HUES64 (cell line): ENCODE results near the gene ATP2B3.

Experiments
- H3K27ac ChIP-seq: 2 replicates; pipeline ENCODE4 v1.7.0; 2013; ENCODE audit warnings: low read depth, low read length, inconsistent platforms
- H3K27me3 ChIP-seq: 2 replicates; pipeline ENCODE4 v1.6.1; 2013; ENCODE audit warnings: mild to moderate bottlenecking, low read length; ENCODE audit not compliant: insufficient read depth
- H3K36me3 ChIP-seq: 2 replicates; pipeline ENCODE4 v1.6.1; 2013; ENCODE audit warnings: mild to moderate bottlenecking, low read length; ENCODE audit not compliant: insufficient read depth
- H3K4me1 ChIP-seq: 2 replicates; pipeline ENCODE4 v1.6.1; 2013; ENCODE audit warnings: mild to moderate bottlenecking, low read length, moderate library complexity; ENCODE audit not compliant: insufficient read depth
- H3K4me3 ChIP-seq: 2 replicates; pipeline ENCODE4 v1.5.1; 2013; ENCODE audit warnings: mild to moderate bottlenecking, low read length, moderate library complexity
- H3K9ac ChIP-seq: 2 replicates; pipeline ENCODE4 v1.6.1; 2013; ENCODE audit warnings: mild to moderate bottlenecking, low read depth, low read length
- H3K9me3 ChIP-seq: 2 replicates; pipeline ENCODE4 v1.6.1; 2013; ENCODE audit warnings: low read depth, low read length; ENCODE audit not compliant: insufficient read depth
- WGBS: fragments of 150-250, 120-280 bp; methylation state at CpG from one replicate; pipeline ENCODE4 v1.1.7; 2013; ENCODE audit warnings: missing lambda C conversion rate; 5-methylcytosine and 5-hydroxymethylcytosine counted together

Gene ATP2B3

GRCh38 chrX:153476666-153477363 is 40.6 kb upstream of the ATP2B3 start:
- Histone ChIP-seq H3K9ac (no peak overlapping the region), H3K27me3 (peaks cover 27% of the 10 kb centered on the region), H3K36me3 (no peaks in the 10 kb centered on the region), H3K9me3 (no peaks in the 10 kb centered on the region), H3K27ac (no peak overlapping the region), H3K4me3 (no peak overlapping the region), H3K4me1 (0 out of 2 replicates have a peak, but pooled peaks cover 5% of the 10 kb centered on the region)
- 73% methylated on average over 13 of the region's 16 CpGs for WGBS

DNA sequence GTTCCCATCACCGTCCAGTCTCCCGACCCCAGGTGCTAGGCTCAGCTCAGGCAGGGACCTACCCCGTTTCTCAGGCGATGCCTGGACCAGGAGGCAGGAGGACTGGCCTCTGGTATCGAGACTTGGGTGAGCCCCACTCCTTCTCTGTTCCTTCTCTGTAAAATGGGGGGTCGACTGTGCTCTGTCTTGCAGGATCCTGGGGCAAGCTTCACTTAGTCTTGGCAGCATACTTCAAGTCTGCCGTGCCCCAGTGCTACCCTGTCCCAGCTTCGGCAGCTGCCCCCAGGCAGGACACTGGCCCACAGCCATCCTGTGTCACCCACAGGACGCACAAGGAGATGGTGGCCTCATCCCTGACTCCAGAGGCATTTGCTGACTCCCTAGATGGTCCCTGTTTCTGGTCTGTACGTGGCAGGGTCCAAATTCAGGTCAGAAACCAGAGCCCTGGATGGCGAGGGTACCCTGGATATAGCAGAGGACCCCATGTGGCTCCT is 40.0 kb upstream of the ATP2B3 start:
- Histone ChIP-seq H3K27me3 (peaks cover 27% of the 10 kb centered on the region), H3K9ac (no peak overlapping the region), H3K36me3 (no peaks in the 10 kb centered on the region), H3K4me1 (0 out of 2 replicates have a peak, but pooled peaks cover 5% of the 10 kb centered on the region), H3K27ac (no peak overlapping the region), H3K9me3 (no peaks in the 10 kb centered on the region), H3K4me3 (no peak overlapping the region)
- 67% methylated on average over 11 of the region's 11 CpGs for WGBS

GRCh38 chrX:153477901-153478300 is 39.5 kb upstream of the ATP2B3 start:
- Histone ChIP-seq H3K9ac (no peak overlapping the region), H3K4me1 (0 out of 2 replicates have a peak, but pooled peaks cover 5% of the 10 kb centered on the region), H3K4me3 (no peak overlapping the region), H3K27me3 (peaks cover 27% of the 10 kb centered on the region), H3K36me3 (no peaks in the 10 kb centered on the region), H3K9me3 (no peaks in the 10 kb centered on the region), H3K27ac (no peak overlapping the region)
- 86% methylated on average over 9 of the region's 9 CpGs for WGBS

DNA sequence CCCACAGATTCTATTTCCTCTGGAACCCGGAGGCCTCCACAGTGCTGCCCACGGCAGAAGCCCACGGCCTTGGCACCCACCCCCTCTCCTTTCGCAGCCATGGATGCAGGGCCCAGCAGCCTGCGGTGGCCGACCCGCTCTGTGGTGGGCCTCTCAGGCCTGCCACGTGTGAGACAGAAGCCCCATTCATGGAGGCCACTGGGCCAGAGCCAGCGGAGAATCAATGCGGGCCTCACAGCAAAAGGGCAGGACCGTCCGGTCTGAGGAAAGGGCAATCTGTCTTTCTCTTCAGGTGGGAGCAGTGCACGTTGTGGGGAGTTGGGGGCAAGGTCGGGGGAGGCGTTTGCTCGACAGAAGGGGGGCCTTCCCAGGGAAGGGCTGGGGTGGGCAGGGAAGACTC is 38.7 kb upstream of the ATP2B3 start:
- no peak overlapping the region for H3K4me3 ChIP-seq
- H3K27ac ChIP-seq: no peak overlapping the region
- H3K36me3 ChIP-seq: no peaks in the 10 kb centered on the region
- WGBS: 87% methylated on average over 16 of the region's 16 CpGs
- H3K4me1 ChIP-seq: 0 out of 2 replicates have a peak, but pooled peaks cover 5% of the 10 kb centered on the region
- H3K9ac ChIP-seq: no peak overlapping the region
- H3K27me3 ChIP-seq: peaks cover 26% of the 10 kb centered on the region
- no peaks in the 10 kb centered on the region for H3K9me3 ChIP-seq

DNA sequence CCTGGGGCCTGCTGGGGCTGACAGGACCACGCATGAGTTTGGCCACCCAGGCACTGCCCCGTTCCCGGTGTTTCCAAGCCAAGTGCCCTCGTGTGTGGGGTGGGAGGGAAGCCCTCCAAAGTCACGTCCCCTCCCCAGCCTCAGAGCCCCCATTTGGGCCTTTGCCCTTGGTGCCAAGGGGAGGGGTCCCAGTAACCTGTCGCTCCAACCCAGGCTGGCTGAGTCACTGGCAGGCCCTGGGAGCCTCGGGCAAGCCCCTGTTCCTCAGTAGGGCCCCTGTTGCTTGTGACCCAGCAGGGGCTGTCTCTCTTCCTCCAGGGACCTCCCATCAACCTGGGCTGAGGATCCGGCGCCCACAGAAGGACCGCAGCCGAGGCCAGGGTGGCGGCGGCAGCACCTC is 36.4 kb upstream of the ATP2B3 start:
- peaks cover 5% of the 10 kb centered on the region for H3K27me3 ChIP-seq
- WGBS: 96% methylated on average over 9 of the region's 13 CpGs
- 0 out of 2 replicates have a peak, but pooled peaks cover 5% of the 10 kb centered on the region for H3K4me1 ChIP-seq
- no peaks in the 10 kb centered on the region for H3K36me3 ChIP-seq
- H3K27ac ChIP-seq: no peak overlapping the region
- H3K9ac ChIP-seq: no peak overlapping the region
- no peak overlapping the region for H3K4me3 ChIP-seq
- H3K9me3 ChIP-seq: no peaks in the 10 kb centered on the region

- H3K36me3 ChIP-seq: no peaks in the 10 kb centered on the region
- H3K9ac ChIP-seq: no peak overlapping the region
- 0 out of 2 replicates have a peak, but pooled peaks cover 2% of the 10 kb centered on the region for H3K4me1 ChIP-seq
- no peaks in the 10 kb centered on the region for H3K27me3 ChIP-seq
- H3K9me3 ChIP-seq: no peaks in the 10 kb centered on the region
- H3K4me3 ChIP-seq: no peak overlapping the region
- no peak overlapping the region for H3K27ac ChIP-seq
- 72% methylated on average over 23 of the region's 23 CpGs for WGBS
These were observed 34.9 kb upstream of the ATP2B3 start for GRCh38 chrX:153482376-153483015.

DNA sequence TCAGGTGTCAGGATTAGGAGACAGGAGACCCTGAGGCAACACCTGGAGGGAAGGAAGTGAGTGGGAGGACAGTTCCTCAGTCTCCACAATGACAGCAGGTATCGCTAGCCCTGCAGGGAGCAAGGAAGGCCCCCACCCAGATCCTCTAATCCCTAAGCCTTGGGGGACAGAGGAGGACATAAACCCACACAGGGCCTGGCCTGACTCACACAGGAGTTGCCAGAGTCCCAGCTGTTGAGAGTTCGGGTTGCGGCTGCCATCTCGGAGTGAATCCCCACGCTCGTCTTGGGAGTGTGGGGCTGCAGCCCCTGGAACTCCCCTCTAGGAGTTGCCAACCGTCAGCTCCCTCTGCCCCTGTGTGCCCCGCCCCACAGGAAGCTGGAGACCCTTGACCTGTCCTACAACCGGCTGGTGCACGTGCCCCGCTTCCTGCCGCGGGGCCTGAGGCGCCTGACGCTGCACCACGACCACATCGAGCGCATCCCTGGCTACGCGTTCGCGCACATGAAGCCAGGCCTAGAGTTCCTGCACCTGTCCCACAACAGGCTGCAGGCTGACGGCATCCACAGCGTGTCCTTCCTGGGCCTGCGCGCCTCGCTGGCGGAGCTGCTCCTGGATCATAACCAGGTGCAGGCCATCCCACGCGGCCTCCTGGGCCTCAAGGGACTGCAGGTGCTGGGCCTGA is 31.9 kb upstream of the ATP2B3 start:
- Histone ChIP-seq H3K36me3 (no peaks in the 10 kb centered on the region), H3K27ac (no peak overlapping the region), H3K4me1 (no peaks in the 10 kb centered on the region), H3K4me3 (no peak overlapping the region), H3K9ac (no peak overlapping the region), H3K27me3 (no peaks in the 10 kb centered on the region), H3K9me3 (no peaks in the 10 kb centered on the region)
- WGBS: 86% methylated on average over 30 of the region's 30 CpGs

GRCh38 chrX:153486171-153486570 is 31.3 kb upstream of the ATP2B3 start:
- no peaks in the 10 kb centered on the region for H3K9me3 ChIP-seq
- 92% methylated on average over 10 of the region's 10 CpGs for WGBS
- H3K4me1 ChIP-seq: no peaks in the 10 kb centered on the region
- no peaks in the 10 kb centered on the region for H3K27me3 ChIP-seq
- no peak overlapping the region for H3K4me3 ChIP-seq
- no peak overlapping the region for H3K9ac ChIP-seq
- no peak overlapping the region for H3K27ac ChIP-seq
- H3K36me3 ChIP-seq: no peaks in the 10 kb centered on the region

- Histone ChIP-seq H3K27me3 (no peaks in the 10 kb centered on the region), H3K4me1 (0 out of 2 replicates have a peak, but pooled peaks cover 4% of the 10 kb centered on the region), H3K9ac (no peak overlapping the region), H3K4me3 (no peak overlapping the region), H3K36me3 (no peaks in the 10 kb centered on the region), H3K9me3 (no peaks in the 10 kb centered on the region), H3K27ac (no peak overlapping the region)
- WGBS: 90% methylated on average over 11 of the region's 11 CpGs
These were observed 29.8 kb upstream of the ATP2B3 start for GRCh38 chrX:153487590-153488071.

GRCh38 chrX:153488231-153488914 is 29.1 kb upstream of the ATP2B3 start:
- 0 out of 2 replicates have a peak, but pooled peaks cover 4% of the 10 kb centered on the region for H3K4me1 ChIP-seq
- WGBS: 67% methylated on average over 13 of the region's 27 CpGs
- no peaks in the 10 kb centered on the region for H3K27me3 ChIP-seq

More at GRCh38 chrX:153488231-153488914, 29.1 kb upstream of the ATP2B3 start:
- H3K36me3 ChIP-seq: no peaks in the 10 kb centered on the region
- no peak overlapping the region for H3K27ac ChIP-seq
- no peak overlapping the region for H3K9ac ChIP-seq
- H3K9me3 ChIP-seq: no peaks in the 10 kb centered on the region
- no peak overlapping the region for H3K4me3 ChIP-seq
